GM23338 (cell line): ENCODE measurements around the gene SRSF4. TPM values are rescaled to one million over a fixed set of nuclear protein-coding genes. Genes with fewer than 3 reads are reported as not detected.

Experiments used
- ATAC-seq: fragments of 200-7000 bp; cut with Tn5 transposase; 3 replicates; pipeline ENCODE4 v1.9.1; 2020
- DNase-seq: peaks from one replicate; pipeline ENCODE4 v3.0.0-alpha.2; 2015; ENCODE audit warnings: low spot score
- H2AFZ ChIP-seq: fragments of 200-600 bp; sonication (generic); 2 replicates; pipeline ENCODE4 v1.8.0; 2016; ENCODE audit warnings: antibody characterized with exemption, mild to moderate bottlenecking, moderate library complexity
- H3F3A ChIP-seq: fragments of 200-600 bp; sonication (generic); replicated peaks from 2 replicates; pipeline ENCODE4 v1.8.0; 2017; ENCODE audit warnings: antibody characterized with exemption, mixed run types, low read depth
- H3K27ac ChIP-seq: fragments of 200-600 bp; sonication (generic); 2 replicates; pipeline ENCODE4 v1.6.1; 2016; ENCODE audit warnings: low read depth
- H3K27me3 ChIP-seq: fragments of 200-600 bp; sonication (generic); 2 replicates; pipeline ENCODE4 v1.8.0; 2016; ENCODE audit warnings: mild to moderate bottlenecking, mixed run types, moderate library complexity; ENCODE audit not compliant: insufficient read depth
- H3K36me3 ChIP-seq: fragments of 200-600 bp; sonication (generic); 2 replicates; pipeline ENCODE4 v1.8.0; 2016; ENCODE audit warnings: mild to moderate bottlenecking; ENCODE audit not compliant: insufficient read depth
- H3K4me1 ChIP-seq: fragments of 200-600 bp; sonication (generic); 2 replicates; pipeline ENCODE4 v1.8.0; 2016; ENCODE audit warnings: mild to moderate bottlenecking, moderate library complexity; ENCODE audit not compliant: insufficient read depth
- H3K4me2 ChIP-seq: fragments of 200-600 bp; sonication (generic); 2 replicates; pipeline ENCODE4 v1.7.1; 2017; ENCODE audit warnings: mixed run types
- H3K4me3 ChIP-seq: fragments of 200-600 bp; sonication (generic); 2 replicates; pipeline ENCODE4 v1.6.1; 2016; ENCODE audit warnings: mixed run types
- H3K79me2 ChIP-seq: fragments of 200-600 bp; sonication (generic); replicated peaks from 2 replicates; pipeline ENCODE4 v1.8.0; 2017; ENCODE audit warnings: mild to moderate bottlenecking; ENCODE audit not compliant: insufficient read depth
- H3K9me2 ChIP-seq: fragments of 200-600 bp; sonication (generic); 2 replicates; pipeline ENCODE4 v1.8.0; 2017; ENCODE audit not compliant: insufficient read depth
- H4K20me1 ChIP-seq: fragments of 200-600 bp; sonication (generic); replicated peaks from 2 replicates; pipeline ENCODE4 v1.8.0; 2017; ENCODE audit warnings: mild to moderate bottlenecking; ENCODE audit not compliant: insufficient read depth
- H3K27ac Mint-ChIP-seq: 2 replicates; pipeline ENCODE4 v1.8.0; 2020; ENCODE audit warnings: inconsistent platforms, mild to moderate bottlenecking, moderate library complexity, mixed read lengths
- H3K27me3 Mint-ChIP-seq: 3 replicates; pipeline ENCODE4 v1.8.0; 2022; ENCODE audit warnings: low read depth, mild to moderate bottlenecking, moderate library complexity, mixed read lengths, inconsistent platforms; ENCODE audit not compliant: insufficient read depth, poor library complexity
- H3K36me3 Mint-ChIP-seq: 3 replicates; pipeline ENCODE4 v1.8.0; 2021; ENCODE audit warnings: low read depth, mild to moderate bottlenecking, inconsistent platforms, moderate library complexity, mixed read lengths
- H3K4me1 Mint-ChIP-seq: 3 replicates; pipeline ENCODE4 v1.8.0; 2020; ENCODE audit warnings: mild to moderate bottlenecking, inconsistent platforms, mixed read lengths
- H3K4me3 Mint-ChIP-seq: 3 replicates; pipeline ENCODE4 v1.8.0; 2021; ENCODE audit warnings: moderate library complexity, mild to moderate bottlenecking, inconsistent platforms, mixed read lengths
- H3K9me3 Mint-ChIP-seq: 3 replicates; pipeline ENCODE4 v1.8.0; 2020; ENCODE audit warnings: moderate library complexity, mild to moderate bottlenecking, inconsistent platforms, mixed read lengths
- CREB1 ChIP-seq: fragments of 250-450 bp; sonication (Bioruptor Pico); IDR thresholded peaks from 2 replicates; pipeline ENCODE4 v1.5.0; 2020; ENCODE audit warnings: low read depth, mild to moderate bottlenecking, moderate library complexity
- CTCF ChIP-seq, 2 experiments: fragments of 200-600 bp in 1 of 2; sonication (generic) in 1 of 2; conservative IDR thresholded peaks; 2 replicates each; pipeline versions ENCODE4 v1.5.1 to v1.6.1; 2016 to 2017; ENCODE audit warnings: antibody characterized with exemption in 2 of 2, low read depth in 2 of 2, mild to moderate bottlenecking in 2 of 2, moderate library complexity in 1 of 2
- ETS1 ChIP-seq: IDR thresholded peaks from 2 replicates; pipeline ENCODE4 v1.6.1; 2016; ENCODE audit warnings: antibody characterized with exemption
- EZH2 ChIP-seq: fragments of 200-600 bp; sonication (generic); IDR thresholded peaks from one replicate; pipeline ENCODE4 v1.8.0; 2017; ENCODE audit warnings: antibody characterized with exemption, mild to moderate bottlenecking, low read depth; ENCODE audit not compliant: unreplicated experiment
- EZH2phosphoT487 ChIP-seq: fragments of 200-600 bp; sonication (generic); IDR thresholded peaks from one replicate; pipeline ENCODE4 v1.8.1; 2018; ENCODE audit warnings: antibody characterized with exemption; ENCODE audit not compliant: unreplicated experiment
- JUNB ChIP-seq: IDR thresholded peaks from one replicate; pipeline ENCODE4 v1.6.1; 2016; ENCODE audit warnings: antibody characterized with exemption; ENCODE audit not compliant: unreplicated experiment
- NANOG ChIP-seq: IDR thresholded peaks from 2 replicates; pipeline ENCODE4 v1.6.1; 2016; ENCODE audit warnings: antibody characterized with exemption, borderline replicate concordance
- POLR2AphosphoS5 ChIP-seq: IDR thresholded peaks from 2 replicates; pipeline ENCODE4 v1.6.1; 2016; ENCODE audit warnings: antibody characterized with exemption, low read depth
- REST ChIP-seq: IDR thresholded peaks from one replicate; pipeline ENCODE4 v1.6.1; 2018; ENCODE audit warnings: antibody characterized with exemption; ENCODE audit not compliant: unreplicated experiment
- ZNF114 ChIP-seq: fragments of 250-450 bp; sonication (Bioruptor Pico); IDR thresholded peaks from 2 replicates; pipeline ENCODE4 v1.5.0; 2020; ENCODE audit warnings: mild to moderate bottlenecking, moderate library complexity
- ZNF331 ChIP-seq: fragments of 250-450 bp; sonication (Bioruptor Pico); IDR thresholded peaks from 2 replicates; pipeline ENCODE4 v1.5.0; 2020; ENCODE audit warnings: low read depth, mild to moderate bottlenecking, moderate library complexity
- polyA plus RNA-seq: library from polyadenylated mRNA; unstranded; fragments of >200 nt; fragmentation: Nextera tagmentation; extraction: Ambion mirVana; gene quantifications from 2 replicates; pipeline ENCODE4 v1.2.1, GENCODE V29; 2016
- small RNA-seq: library from RNA; depleted of rRNA; stranded (forward); fragments of <200 nt; gene quantifications from one replicate; pipeline ENCODE3, GENCODE V24; 2014; ENCODE audit warnings: low replicate concordance
- total RNA-seq: library from RNA; depleted of rRNA; stranded (reverse); fragments of >200 nt; shearing (Covaris generic); gene quantifications from 2 replicates; pipeline ENCODE4 v1.2.3, GENCODE V29; 2014; rRNA removed

Gene SRSF4
- total and polyA plus RNA-seq, 2 experiments from 2014 or later: 58.4 to 98.3 TPM

- no peak for ATAC-seq
- no peak for DNase-seq
- H3K36me3 Mint-ChIP-seq: peaks cover 28% of the 10 kb centered on the region
These were observed 82.4 kb downstream of the SRSF4 start for GRCh38 chr1:29099286-29099685.

More at GRCh38 chr1:29099286-29099685, 82.4 kb downstream of the SRSF4 start:
- peaks cover 7% of the 10 kb centered on the region for H3K4me1 ChIP-seq
- H3F3A ChIP-seq: no peaks in the 10 kb centered on the region
- H3K27me3 ChIP-seq: no peaks in the 10 kb centered on the region
- TF ChIP-seq ETS1 (no peak), EZH2phosphoT487 (no peak), ZNF114 (no peak), REST (no peak), EZH2 (no peak), CTCF (conservative IDR thresholded peaks at IDR 0.05; ENCODE audit: low read depth in 2 of 2) (no peak), NANOG (no peak), JUNB (no peak), POLR2AphosphoS5 (no peak), ZNF331 (no peak), CREB1 (CRISPR knock-in tag) (no peak)
- no peak overlapping the region for H3K4me3 ChIP-seq
- no peaks in the 10 kb centered on the region for H4K20me1 ChIP-seq
- Mint-ChIP-seq H3K4me3 (no peak overlapping the region), H3K4me1 (peaks cover 14% of the 10 kb centered on the region), H3K27ac (no peak overlapping the region), H3K9me3 (no peaks in the 10 kb centered on the region), H3K27me3 (no peaks in the 10 kb centered on the region)
- H3K27ac ChIP-seq: no peak overlapping the region
- no peaks in the 10 kb centered on the region for H3K36me3 ChIP-seq
- no peaks in the 10 kb centered on the region for H3K79me2 ChIP-seq
- H2AFZ ChIP-seq: no peak overlapping the region
- H3K9me2 ChIP-seq: no peaks in the 10 kb centered on the region
- H3K4me2 ChIP-seq: no peak overlapping the region

Small RNAs within 50 kb of the gene (small RNA-seq; reads per million reads assigned to genes)
- not detected for gene RF02271

Other genes with a start within 250 kb of the SRSF4 start
- 8.7 TPM in 2 replicates for gene TMEM200B, start 58.0 kb downstream of the SRSF4 start, total RNA-seq
- 4.9 and 5.3 TPM in 2 replicates for gene TMEM200B, start 58.0 kb downstream of the SRSF4 start, polyA plus RNA-seq
- gene MECR, start 49.0 kb upstream of the SRSF4 start, total RNA-seq: 14.3 and 25.7 TPM in 2 replicates
- 29.4 and 32.3 TPM in 2 replicates for gene MECR, start 49.0 kb upstream of the SRSF4 start, polyA plus RNA-seq
- gene PTPRU, start 54.6 kb upstream of the SRSF4 start, total RNA-seq: 69.6 and 105 TPM in 2 replicates
- gene PTPRU, start 54.6 kb upstream of the SRSF4 start, polyA plus RNA-seq: 7.9 and 8.0 TPM in 2 replicates